GM18511 (cell line): ENCODE results near the gene RP2.

Experiments
- ATAC-seq: cut with Tn5 transposase; IDR thresholded peaks from one replicate; pipeline ENCODE4 v1.9.1; 2021; ENCODE audit warnings: mild to moderate bottlenecking, moderate library complexity; ENCODE audit not compliant: unreplicated experiment

Gene RP2

DNA sequence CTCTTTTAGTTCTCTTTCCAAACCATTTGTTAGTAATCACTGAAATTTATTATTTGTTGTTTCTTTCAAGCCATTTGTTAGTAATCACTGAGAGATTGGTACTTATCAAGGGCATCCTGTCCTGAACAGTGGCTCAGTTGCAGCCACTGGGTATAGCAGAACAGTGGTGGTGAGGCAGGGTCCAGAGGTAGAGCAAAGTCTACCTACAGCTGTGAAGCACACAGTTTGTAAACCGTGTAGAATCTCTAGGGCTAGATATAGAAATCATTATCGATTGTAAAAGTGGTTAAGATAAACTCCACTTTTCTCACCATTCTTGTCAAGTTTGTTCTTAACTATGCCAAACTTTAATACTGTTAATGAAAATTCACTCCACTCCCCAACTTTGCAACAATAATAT lies 79.4 kb downstream of the RP2 start:
- no peak for ATAC-seq

DNA sequence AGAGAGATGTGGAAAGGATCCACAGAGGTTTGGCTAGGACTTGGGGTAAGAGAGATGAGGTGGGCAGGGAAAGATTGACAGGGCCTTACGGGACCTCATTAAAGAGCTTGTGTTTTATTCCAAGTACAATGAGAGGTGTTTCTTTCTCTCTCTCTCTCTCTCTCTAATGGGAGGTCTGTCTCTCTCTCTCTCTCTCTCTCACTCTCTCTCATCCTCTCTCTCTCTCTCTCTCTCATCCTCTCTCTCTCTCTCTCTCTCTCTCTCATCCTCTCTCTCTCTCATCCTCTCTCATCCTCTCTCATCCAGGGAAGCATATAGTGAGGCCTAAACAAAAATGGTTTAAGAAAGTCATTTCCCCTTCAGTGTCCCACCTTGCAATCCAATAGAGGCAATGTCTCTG lies 80.8 kb downstream of the RP2 start:
- no peak for ATAC-seq

DNA sequence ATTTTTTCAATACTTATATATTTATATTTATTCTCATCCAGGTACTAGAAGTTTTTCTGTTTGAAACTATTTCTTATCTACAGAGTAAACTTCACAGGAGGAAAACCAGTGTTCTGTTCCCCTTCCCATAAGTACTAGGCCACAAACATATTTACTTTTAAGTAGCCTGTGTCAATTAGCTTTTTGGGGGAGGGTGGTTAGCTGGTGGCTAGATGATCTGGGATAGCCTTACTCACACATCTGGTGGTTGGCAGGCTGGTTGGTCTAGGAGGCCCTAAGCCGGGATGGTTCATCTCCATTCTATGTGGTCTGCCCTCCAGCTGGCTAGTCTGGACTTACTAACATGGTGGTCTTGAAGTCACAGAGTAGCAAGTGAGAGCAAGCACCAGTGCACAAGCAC lies 81.6 kb downstream of the RP2 start:
- no peak for ATAC-seq

DNA sequence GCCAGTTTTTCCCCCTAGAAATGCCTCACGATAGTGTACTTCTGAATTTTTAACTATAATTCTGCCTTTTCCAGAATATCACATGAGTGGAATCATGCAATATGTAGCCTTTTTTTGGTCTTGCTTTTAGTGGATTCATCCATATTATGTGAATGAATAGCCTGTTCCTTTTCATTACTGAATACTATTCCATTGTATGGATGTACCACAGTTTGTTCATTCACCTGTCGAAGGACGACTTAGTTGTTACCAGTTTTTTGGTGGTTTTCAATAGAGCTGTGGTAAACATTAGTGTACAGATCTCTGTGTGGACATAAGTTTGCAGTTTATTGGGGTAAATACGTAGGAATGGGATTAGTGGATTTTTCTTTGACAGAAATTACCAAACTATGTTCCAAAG lies 83.4 kb downstream of the RP2 start:
- ATAC-seq: no peak

DNA sequence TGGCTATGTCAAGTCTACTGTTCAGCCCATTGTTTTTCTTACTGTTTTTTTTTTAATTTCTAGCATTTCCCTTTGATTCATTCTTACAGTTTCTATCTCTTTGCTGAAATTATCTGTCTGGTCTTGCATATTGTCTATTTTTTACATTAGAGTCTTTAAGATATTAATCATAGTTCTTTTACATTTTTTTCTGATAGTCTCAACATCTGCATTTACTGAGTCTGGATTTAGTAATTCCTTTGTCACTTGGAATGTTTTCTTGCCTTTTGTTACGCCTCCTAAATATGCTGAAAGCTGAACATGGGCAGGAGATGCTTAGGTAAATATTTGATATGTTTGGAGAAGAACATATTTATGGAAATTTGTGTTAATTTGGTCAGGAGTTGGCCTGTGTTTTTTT lies 85.8 kb downstream of the RP2 start:
- ATAC-seq: no peak

DNA sequence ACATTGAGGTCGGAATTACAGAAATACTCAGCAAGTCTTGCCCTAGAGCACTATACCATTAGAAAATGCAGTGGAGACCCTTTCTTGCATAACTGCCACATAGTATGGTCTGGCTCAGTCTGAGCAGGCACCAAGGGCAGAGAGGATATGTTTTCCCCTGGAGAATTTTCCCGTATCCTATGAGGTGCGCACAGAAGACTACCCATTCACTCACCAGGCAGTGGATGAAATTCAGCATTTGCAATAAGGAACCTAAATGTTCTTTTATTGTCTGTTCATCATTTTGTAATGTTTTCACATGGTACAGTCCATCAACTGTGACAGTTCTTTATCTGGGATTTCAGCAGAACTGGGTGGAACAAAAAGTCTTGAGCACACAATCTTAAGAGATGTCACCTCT lies 90.9 kb downstream of the RP2 start:
- ATAC-seq: no peak

DNA sequence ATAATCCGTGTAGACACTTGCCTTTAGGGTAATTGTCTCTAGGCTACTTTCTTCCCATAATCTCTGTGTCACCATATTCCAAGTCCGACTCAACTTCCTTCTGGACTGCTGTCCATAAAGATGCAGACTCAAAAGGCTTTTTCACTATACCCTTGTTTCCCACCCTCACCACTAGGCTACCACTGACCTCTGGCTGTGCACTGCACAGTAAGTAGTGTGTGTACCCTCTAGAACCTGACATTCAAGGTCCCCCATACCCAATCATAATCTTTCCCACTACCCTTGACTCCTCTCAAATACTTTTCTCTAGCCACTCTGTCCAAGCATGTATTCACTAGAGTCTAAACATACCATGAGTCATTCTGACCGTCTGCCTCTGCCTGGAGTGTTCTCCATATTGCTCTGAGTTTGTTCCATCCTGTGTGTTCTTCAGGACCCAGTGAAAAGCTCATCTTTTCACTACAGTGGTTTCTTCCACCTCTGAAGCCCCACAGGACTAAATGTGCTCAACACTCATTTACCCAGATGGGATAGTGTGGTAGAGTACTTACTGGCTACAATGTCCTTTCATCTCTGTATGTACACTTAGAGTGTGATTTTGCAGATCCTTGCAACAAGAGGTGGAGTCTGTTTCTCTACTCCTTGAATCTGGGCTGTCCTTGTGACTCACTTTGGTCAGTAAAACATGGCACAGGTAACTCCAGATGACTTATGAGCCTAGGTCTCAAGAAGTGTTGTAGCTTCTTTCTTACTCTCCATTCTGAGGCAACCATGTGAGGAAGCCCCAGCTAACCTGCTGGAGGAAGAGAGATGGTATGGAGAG lies 92.8 kb downstream of the RP2 start:
- no peak for ATAC-seq
